Stimulated activated CD4-positive, alpha-beta T cell treated with anti-CD3 and anti-CD28 coated beads, TNF-alpha, amount 100 ng/mL, for 48 hours (primary cell): ENCODE results near the gene GRK6.

Experiments
- DNase-seq, 3 donors: peaks; one replicate each; pipeline ENCODE4 v3.0.0-alpha.2; 2020; ENCODE audit warnings: low read depth in 3 of 3

GRK6 gene

DNA sequence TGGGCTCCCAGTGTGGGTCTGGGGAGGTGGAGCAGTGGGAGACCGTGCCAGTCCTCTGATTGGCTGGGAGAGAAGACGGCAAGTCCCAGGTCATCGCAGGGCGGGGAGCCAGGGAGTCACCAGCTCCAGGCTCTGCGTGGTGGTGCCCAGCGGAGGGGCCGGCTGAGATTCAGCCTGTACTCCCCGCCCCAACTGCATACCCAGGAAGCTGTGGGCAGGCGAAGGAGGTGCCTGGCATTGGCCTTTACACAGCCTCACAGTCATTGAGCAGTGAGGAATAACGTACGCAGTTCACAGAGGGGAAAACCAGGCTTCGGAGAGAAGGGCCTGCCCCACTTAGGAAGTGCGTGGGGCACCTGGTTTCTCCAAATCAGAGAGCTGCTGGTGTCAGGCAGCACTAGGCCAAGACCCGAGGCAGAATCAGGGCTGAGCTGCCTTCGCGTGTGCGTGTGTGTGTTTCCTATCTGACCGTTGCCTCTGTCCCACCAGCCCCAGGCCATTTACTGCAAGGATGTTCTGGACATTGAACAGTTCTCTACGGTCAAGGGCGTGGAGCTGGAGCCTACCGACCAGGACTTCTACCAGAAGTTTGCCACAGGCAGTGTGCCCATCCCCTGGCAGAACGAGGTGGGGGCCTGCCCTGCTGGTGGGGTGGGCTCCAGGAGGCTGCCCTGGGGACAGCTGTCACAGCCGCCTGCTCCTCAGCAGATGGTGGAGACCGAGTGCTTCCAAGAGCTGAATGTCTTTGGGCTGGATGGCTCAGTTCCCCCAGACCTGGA lies 13.9 kb downstream of the GRK6 start:
- no peak for DNase-seq

DNA sequence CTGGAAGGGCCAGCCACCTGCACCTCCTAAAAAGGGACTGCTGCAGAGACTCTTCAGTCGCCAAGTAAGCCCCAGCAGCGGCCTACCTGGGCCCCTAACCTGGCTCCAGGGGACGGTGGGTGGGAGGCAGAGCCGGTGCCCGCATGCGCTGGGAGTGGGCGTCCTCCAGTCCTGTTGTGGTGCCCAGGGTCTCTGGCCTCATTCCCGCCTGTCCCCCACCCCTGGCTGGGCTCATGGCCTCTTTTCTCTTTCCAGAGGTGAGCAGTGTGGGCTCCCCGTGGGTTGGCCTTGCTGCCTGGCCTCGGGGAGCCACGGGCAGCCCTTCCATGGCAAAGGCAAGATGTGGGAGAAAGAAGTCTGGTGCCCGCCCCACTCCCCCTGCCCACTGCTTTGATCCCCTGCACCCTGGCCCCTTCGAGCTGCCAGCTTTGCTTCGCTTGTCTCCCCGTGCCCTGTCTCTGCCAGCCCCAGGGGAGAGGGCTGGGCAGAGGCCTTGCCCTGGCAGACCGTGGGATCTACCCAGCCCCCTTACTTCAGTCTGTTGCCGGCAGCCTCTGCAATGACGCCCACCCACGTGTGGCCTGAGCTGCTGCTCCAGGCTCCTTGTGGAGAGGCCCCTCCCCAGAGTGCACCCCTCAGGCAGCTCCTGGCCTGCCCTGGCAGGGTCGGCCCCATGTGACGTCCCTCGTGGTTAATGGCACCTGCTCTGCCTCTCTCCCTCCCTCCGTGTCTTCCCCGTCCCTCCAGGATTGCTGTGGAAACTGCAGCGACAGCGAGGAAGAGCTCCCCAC lies 14.7 kb downstream of the GRK6 start:
- DNase-seq: no peak

DNA sequence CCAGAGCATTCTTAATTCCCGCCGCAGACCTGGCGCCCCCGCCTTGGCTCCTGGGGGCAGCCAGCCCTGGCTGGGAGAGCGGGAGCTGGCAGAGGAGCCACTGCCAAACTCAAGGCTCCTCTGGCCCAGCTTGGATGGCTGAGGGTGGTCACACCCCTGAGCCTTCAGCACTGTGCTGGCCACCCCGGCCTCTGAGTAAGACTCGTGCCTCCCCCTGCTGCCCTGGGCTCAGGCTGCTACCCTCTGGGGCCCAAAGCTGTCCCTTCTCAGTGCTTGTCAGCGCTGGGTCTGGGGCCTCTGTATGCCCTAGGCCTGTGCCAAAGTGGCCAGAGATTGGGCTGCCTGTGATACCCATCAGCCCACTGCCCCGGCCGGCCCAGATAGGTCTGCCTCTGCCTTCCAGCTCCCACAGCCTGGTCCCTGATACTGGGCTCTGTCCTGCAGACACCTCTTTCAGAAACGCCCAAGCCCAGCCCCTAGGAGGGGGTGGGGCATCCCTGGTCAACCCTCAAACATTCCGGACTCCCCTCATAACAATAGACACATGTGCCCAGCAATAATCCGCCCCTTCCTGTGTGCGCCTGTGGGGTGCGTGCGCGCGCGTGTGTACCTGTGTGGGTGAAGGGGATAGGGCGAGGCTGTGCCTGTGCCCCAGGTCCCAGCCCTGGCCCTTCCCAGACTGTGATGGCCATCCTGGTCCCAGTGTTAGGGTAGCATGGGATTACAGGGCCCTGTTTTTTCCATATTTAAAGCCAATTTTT lies 15.8 kb downstream of the GRK6 start:
- DNase-seq: no peak

DNA sequence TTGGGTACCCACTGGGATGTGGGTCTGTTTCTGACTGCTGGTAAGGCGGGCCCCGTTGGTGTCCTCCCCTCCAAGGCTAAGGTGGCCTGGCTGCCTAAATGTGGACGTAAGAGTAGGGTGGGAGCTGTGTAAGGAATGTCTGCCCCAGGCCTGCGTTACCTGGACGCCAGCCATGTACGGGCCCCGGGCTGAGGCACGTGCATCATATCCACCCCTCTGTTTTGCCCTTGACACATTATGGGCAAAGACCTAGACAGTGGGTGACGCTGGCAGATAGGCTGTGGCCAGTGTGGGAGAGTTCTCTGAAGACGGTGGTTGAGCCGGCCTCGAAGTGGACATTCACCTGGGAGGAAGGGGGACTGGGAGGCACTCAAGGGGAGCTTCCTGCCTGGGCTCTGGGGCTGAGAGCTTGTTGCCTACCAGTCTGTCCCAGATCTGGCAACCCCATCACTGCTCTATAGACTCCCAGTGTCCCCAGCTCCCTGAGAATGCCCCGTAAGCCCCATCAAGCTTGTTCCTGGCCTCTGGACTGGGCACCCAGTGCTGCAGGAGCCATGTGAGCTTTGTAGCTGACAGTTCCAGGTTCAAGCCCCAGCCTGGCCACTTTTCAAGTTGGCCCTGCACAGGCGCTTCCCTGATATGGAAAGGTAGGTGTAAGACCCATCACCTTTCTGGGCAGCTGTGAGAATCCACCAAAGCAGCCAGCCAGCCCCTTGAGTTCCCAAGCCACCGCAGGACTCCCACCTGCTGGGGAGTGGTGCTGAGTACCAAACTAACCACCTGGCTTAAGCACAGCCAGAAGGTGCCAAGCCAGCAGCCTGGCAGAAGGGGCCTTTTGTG lies 16.9 kb downstream of the GRK6 start:
- no peak for DNase-seq

DNA sequence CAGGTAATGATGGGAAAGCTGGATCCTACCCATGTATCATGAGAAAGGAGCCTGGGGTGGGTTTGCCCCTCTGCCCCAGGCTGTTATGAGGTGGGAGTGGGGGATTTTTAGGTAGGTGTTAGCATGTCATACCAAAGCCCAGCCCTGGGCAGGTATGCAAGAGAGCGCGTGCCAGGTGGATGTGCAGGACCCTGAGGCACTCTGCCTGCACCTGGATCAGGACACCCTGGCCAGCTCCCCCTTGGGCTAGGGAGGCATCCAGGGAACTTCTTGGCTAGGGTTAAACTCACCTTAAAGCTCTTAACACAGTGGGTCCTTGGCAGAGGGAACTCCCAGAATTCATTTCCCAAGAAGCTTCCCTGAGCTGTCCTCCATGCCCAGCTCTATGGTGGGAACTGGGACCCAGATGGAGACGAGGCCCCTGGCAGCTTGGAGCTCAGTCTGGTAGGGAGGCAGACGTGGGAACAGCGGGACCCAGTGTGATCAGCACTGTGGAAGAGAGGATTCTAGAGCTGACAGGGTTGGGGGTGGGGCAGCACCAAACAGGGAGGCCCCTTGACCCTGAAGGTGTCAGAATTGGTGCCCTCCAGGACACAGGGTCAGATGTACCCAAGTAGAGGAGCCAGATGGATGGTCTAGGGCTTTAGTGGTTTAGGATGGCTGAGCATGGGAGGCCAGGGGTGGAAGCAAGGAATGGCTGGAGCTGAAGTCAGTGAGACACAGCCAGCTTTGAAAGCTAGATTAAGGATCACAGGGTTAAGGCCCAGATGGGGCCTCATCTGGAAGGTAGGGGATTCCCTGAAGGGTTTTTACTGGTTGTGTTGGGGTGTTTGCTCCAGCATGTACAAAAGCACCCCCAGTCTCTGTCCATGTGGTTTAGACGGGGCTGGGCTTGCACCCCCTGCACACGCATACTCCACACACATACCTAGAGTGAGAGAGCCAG lies 17.9 kb downstream of the GRK6 start:
- DNase-seq: no peak

DNA sequence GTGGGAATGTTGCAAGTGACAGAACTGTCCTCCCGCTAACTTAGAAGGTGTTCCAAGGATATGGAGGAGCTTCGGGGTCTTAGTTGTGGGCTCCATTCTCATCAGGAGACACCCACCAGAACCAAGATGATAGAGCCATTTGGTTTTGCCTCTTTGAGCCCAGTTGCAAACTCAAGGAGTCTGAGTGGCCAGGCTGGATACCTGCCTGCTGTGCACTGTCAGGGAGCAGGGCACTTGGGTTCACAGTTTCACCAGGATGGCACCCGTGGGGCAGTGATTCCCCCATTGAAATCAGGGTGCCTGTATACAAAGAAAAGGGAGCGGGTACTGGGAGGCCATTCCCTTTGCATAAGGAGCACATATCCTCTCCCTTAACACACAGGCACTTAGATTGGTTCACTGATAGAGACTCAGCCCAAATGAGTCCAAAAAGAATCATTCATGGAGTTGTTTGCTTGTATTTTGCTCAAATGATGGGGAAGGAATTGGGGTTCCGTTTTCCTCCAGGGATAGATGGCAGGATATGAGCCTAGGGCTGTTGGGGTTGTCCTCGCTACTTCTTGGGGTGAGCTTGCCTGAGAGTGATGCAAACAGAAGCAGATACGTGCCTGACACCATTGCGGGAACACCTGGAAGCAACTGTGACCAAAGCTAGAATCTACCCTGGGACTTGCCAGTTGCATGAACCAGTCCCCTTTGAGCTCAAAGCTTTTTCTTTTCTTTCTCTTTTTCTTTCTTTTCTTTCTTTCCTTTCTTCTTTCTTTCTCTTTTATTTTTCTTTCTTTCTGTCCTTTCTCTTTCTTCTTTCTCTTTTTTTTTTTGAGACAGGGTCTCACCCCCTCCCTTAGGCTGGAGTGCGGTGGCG lies 18.8 kb downstream of the GRK6 start:
- DNase-seq: no peak

DNA sequence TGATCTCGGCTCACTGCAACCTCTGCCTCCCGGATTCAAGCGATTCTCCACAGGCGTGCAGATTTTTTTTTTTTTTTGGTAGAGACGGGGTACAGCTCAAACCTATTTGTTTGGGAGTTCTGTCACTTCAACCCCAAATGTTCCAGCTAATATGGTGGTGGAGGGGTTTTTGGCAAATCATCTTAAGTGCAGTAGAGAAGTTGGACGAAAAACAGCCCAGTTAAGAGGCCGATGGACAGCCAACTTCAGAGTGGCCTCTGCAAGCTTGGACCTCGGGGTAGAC lies 19.4 kb downstream of the GRK6 start:
- no peak for DNase-seq

DNA sequence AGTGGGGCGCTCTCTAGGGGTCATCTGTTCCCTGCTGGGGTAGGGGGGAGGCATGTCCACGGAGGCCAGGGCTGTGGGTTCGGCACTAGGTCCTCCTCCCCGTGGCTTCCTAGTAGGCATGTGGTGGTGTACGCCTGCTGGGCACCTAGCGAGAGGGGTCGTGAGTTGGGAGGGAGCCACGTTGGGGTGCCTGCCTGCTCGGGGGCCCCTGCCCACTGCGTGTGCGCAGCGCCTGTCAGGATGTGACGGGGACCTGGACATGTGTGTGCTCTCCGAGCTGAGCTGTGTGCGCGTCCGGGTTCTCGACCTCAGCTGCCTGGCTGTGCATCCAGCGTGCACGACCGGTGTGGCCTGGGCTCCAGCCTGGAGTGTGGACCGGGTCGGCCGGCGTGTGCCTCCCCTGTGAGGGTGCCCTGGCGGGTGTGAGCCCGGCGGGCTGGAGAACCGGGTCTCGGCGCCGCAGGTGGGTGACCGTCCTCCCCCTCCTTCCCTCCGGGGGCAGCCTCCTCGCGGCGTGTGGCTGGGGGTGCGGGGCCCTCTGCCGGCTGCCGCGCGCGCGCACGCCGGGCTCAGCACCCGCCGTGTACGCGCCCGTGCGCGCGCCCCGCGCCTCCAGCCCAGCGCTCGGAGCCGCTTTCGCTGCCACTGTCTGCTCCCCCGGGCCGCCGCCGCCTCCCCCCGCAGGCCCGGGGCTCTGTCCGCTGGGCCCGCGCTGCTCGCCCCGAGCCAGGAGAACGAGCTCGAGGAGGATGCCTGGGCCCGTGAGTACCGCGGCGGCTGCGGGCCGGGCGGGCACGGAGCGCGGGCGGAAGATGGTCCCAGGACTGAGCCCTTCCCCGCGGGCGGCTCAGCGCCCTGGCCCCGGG lies 20.0 kb downstream of the GRK6 start, which contains the start of gene PRR7:
Gene PRR7 (plus strand): TSS at position 615 of the 866 bp plus-strand sequence. CDS start 8,254 bp downstream, outside the sequence.
- DNase-seq: peak in 2 of 3 donors; percentile 43 to 70

DNA sequence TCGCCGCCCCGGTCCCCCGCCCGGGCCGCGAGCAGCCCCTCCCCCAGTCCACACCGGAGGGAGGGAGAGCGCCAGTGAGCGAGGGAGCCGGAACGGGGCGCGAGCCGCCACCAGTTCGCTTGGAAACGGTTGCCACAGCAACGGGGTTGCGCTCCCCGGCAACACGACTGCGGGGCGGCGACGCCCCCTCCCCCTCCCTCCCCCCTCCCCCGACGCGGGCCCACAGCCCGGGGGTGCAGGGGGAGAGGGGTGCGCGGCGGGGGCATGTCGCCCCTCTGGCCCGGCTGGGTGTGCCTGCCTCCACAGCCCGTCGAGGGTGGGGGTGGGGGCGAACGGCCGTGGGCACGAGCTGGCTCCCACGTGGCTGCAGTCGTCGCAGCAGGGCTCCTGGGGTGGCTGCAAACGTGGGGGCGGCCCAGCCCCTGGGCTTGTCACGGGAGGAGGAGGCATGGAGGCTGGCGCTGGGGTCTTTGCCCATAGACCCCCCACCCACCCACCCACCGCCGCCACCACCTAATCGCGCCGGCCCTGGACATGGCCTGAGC lies 20.7 kb downstream of the GRK6 start:
- DNase-seq: no peak

DNA sequence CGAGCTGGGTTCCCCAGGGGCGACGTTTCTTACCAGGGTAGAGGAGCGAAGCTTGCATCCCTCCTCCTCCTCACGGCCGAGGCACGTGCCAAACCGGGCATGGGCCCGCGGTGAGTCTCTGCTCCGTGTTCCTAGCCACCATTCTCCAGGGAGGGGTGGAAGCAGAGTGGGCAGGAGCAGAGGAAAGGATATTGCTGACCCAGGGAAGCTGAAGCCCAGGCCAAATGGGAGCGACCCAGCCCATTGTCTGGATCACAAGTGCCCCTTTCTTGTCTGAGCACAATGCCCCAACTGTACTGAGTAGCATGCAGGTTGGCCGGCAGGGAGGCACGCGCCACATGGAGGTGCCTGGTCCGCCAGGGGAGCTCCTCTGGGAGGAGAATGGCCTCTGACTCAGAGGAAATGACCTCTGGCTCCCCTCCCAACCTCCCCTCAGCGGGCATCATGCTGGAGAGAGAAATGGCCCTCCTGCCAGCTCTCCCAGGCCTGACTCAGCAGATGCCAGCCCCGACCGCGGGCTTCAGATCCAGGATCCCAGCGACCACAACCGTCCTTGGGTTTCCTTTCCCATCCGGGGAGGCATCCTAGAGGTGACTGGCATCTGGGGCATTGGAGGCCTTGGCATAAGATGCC lies 21.3 kb downstream of the GRK6 start:
- no peak for DNase-seq

DNA sequence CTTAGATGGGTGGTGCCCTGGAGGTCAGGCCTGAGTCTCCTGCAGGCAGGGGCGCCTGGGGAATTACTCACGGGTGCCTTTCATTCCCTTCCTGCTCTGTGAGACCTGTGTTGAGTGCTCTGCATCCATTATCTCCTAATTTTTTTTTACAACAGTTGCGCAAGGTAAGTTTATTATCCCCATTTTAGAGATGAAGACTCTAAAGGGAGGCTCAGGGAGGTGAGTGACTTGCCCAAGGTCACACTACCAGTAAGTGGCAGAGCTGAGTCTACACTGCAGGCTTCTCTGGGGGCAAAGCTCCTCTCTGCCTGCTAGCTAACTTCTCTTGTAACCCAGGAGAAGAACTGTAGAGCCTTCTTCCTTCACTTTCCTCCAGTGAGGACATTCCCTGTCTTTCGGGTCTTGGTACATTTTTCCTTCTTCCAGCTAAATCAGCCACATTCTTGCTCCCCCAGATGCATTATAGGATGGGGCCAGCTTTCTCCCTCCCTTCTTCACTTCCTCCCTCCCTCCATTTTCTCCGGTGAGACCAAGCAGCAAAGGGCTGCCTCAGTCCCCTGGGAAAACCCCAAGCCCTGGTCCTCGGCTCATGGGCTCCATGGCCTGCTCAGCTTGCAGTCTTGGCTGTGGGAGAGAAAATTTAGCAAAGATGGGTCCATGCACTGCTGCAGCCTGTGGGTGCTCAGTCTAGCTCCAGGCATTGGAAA lies 21.9 kb downstream of the GRK6 start:
- DNase-seq: no peak

DNA sequence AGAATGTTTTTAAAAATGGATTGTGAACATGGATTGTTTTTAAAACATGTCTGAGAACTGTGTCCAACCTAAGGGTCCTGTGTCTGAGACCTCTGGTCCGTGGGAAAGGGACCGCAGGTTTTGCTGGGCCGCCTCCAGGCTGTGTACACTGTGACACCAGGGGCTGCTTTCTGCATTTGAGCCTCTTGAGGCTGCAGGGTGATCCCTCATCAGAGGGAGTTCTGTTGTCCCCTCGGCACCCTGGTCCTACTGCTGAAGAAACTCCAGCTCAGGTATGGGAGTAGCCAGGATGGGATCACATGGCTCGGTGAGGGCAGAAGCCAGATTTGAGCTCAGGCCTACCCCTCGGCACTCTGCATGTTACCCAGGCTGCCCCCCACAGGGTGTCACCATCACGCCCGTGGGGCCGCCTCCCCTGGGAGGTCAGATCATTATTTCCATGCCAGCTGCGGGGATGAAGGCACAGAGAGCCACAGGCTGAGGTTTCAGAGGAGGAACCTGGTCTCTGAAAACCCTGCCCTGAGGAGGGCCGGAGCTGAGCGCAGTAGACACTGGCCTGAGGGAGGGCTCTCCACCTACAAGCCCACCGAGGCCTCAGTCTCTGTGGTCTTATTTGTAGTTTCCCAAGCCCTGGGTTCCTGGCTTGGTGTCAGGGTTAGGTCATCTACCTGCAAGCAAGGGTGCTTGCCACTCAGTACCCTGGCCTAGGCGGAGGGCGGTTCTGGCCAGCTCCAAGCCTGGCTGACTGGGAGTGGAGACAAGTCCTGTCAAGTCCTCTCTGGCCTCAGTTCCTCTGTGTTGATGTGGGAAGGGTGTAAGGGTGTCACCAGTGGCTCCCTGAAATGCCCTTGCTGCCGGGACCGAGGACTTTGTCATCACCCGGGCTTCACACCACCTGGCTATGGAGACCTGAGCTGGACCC lies 22.9 kb downstream of the GRK6 start:
- DNase-seq: no peak

DNA sequence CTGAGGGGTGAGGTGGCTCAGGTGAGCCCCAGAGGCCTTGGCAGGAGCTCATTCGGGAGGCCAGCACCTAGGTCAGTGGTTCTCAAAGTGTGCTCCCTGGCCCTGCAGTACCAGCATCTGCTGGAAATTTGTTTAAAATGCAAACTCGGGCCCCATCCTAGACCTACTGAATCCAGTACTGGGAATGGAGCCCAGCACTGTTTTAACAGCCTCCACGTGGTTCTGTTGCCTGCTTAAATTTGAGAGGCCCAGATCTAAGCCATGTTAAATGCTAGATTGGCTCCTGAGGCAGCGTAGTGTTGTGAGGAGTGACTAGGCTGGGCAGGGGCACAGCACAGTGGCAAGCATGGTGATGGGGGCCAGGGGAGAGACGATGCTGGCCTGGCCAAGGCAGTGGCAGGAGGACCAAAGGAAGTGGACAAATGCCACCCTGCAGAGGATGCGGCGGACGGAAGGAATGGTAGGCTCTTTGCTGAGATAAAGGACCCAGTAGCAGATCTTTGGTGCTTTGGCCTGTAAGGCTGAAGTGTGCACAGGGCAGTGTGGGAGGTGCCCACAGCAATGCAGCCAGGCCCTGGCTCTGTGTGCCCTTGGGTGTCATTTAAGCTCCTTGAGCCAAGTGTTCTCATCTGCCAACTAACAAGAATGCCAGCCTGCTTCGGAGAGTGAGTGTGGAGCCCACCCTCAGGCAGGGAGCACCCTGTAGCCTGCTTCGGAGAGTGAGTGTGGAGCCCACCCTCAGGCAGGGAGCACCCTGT lies 24.4 kb downstream of the GRK6 start:
- DNase-seq: no peak

DNA sequence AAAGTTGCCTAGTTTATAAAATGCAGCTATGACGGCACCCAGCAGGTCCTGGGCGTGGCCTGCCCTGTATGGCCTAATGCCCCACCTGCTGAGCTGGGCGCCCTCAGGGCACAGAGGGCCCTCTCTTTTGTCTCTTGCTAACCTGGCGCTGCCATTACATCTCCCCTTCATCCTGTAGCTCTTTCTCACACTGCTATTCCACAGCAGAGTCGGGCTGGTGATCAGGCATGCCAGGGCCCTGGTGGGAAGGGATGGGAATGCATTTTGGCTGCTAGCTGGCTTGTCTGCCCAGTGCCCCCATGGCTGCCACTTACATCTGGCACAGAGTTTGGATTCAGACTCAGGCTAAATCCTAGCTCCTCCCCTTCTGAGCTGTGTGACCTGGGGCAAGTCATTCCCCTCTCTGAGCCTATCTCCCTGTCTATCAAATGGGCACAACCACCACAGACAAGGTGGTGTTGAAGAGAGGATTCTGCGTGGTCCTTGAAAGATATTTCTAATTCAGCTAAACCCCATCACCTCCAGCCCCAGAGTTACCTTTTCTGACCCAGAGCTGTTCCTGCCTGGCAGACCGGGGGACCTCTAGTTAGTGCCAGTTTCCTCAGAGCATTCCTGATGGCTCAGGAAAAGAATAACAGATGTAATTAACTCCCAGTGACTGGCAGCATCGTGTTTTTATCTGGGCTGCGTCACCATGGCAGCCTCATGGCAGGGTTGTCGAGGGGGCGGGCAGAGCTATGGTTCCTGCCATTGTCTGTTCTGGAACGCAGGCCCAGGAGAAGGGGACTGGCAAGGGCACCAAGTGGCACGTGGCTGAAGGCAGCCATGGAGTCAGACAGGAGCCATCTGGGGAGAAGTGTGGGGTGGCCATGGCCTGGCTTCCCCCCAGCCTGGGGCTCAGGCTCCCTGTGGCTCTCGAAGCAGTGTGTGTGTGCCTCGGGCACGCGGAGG lies 26.5 kb downstream of the GRK6 start:
- no peak for DNase-seq
